A673 (cell line): ENCODE results near the gene ITGA11. TPM values are rescaled to one million over a fixed set of nuclear protein-coding genes. Genes with fewer than 3 reads are reported as not detected.

Experiments
- BruUV-seq: library from RNA; stranded (reverse); fragments of 400-500 nt; replicated peaks from 2 replicates; lab custom pipeline; 2021; lab: Mats Ljungman, UMichigan
- CTCF ChIA-PET: fragments of 300-600 bp; sonication (Branson Sonifier 250); formaldehyde crosslinking; loops from one replicate; lab custom pipeline; 2022; ENCODE audit warnings: antibody characterized with exemption; lab: Charles Lee
- POLR2A ChIA-PET: fragments of 300-600 bp; sonication (Branson Sonifier 250); formaldehyde crosslinking; loops from one replicate; lab custom pipeline; 2022; ENCODE audit warnings: antibody characterized with exemption; ENCODE audit not compliant: low non-redundant PET; lab: Charles Lee
- DNase-seq: peaks from one replicate; pipeline ENCODE4 v3.0.0-alpha.2; 2015; ENCODE audit warnings: low spot score
- H3K27ac ChIP-seq: fragments of 200-600 bp; sonication (generic); 2 replicates; pipeline ENCODE4 v1.5.1; 2016; ENCODE audit warnings: mixed run types, low read depth, mild to moderate bottlenecking, mixed read lengths, antibody characterized with exemption, low read length; ENCODE audit not compliant: poor library complexity, severe bottlenecking
- H3K27me3 ChIP-seq: fragments of 200-600 bp; sonication (generic); replicated peaks from 2 replicates; pipeline ENCODE4 v1.6.1; 2017; ENCODE audit warnings: mixed run types, low read depth, mild to moderate bottlenecking, mixed read lengths, antibody characterized with exemption, low read length; ENCODE audit not compliant: insufficient read depth, poor library complexity
- H3K36me3 ChIP-seq: fragments of 200-600 bp; sonication (generic); 2 replicates; pipeline ENCODE4 v1.6.1; 2016; ENCODE audit warnings: mixed run types, mild to moderate bottlenecking, mixed read lengths, antibody characterized with exemption, low read length; ENCODE audit not compliant: insufficient read depth, poor library complexity, severe bottlenecking
- H3K4me1 ChIP-seq: fragments of 200-600 bp; sonication (generic); 2 replicates; pipeline ENCODE4 v1.6.1; 2017; ENCODE audit warnings: mixed run types, mild to moderate bottlenecking, mixed read lengths, antibody characterized with exemption, low read length; ENCODE audit not compliant: insufficient read depth, poor library complexity, severe bottlenecking
- H3K4me3 ChIP-seq: fragments of 200-600 bp; sonication (generic); 2 replicates; pipeline ENCODE4 v1.5.1; 2016; ENCODE audit warnings: low read depth, mixed run types, mild to moderate bottlenecking, mixed read lengths, low read length; ENCODE audit not compliant: poor library complexity, severe bottlenecking
- H3K9me3 ChIP-seq: fragments of 200-600 bp; sonication (generic); 2 replicates; pipeline ENCODE4 v1.6.1; 2016; ENCODE audit warnings: mixed run types, low read depth, mild to moderate bottlenecking, mixed read lengths, antibody characterized with exemption, low read length; ENCODE audit not compliant: poor library complexity, severe bottlenecking
- EZH2 ChIP-seq: fragments of 200-600 bp; sonication (generic); IDR thresholded peaks from 2 replicates; pipeline ENCODE4 v1.6.1; 2017; ENCODE audit warnings: borderline replicate concordance, low read depth, mild to moderate bottlenecking, mixed read lengths, antibody characterized with exemption, low read length; ENCODE audit not compliant: poor library complexity, severe bottlenecking
- intact Hi-C: fragments of 100-400 bp; cut with micrococcal nuclease; formaldehyde crosslinking; loops from one replicate; pipeline ENCODE4 v1.10.0; 2022; ENCODE audit not compliant: unreplicated experiment
- total RNA-seq: library from RNA; stranded (reverse); gene quantifications from 2 replicates; pipeline ENCODE4 v1.2.3, GENCODE V29; 2021
- TF ChIP-seq, protein P1 (sequence below): fragments of 300-800, 200-600 bp; sonication (generic); conservative IDR thresholded peaks from 2 replicates; pipeline ENCODE4 v1.5.1; 2017; ENCODE audit warnings: low read depth, mild to moderate bottlenecking, antibody characterized with exemption, low read length, moderate library complexity, mixed read lengths

ITGA11 gene
- total RNA-seq, 1 experiment from 2014 or later: 0.45 TPM

- no TSS peak for BruUV-seq
- DNase-seq: no peak
- ChIA-PET CTCF (no interaction called here), POLR2A (no interaction called here)
- TF ChIP-seq, protein P1, sequence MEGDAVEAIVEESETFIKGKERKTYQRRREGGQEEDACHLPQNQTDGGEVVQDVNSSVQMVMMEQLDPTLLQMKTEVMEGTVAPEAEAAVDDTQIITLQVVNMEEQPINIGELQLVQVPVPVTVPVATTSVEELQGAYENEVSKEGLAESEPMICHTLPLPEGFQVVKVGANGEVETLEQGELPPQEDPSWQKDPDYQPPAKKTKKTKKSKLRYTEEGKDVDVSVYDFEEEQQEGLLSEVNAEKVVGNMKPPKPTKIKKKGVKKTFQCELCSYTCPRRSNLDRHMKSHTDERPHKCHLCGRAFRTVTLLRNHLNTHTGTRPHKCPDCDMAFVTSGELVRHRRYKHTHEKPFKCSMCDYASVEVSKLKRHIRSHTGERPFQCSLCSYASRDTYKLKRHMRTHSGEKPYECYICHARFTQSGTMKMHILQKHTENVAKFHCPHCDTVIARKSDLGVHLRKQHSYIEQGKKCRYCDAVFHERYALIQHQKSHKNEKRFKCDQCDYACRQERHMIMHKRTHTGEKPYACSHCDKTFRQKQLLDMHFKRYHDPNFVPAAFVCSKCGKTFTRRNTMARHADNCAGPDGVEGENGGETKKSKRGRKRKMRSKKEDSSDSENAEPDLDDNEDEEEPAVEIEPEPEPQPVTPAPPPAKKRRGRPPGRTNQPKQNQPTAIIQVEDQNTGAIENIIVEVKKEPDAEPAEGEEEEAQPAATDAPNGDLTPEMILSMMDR: no peak
- TF ChIP-seq EZH2: no peak
- no peaks in the 10 kb centered on the region for H3K27me3 ChIP-seq
- H3K9me3 ChIP-seq: no peaks in the 10 kb centered on the region
- intact Hi-C loops: no loop called here
- no peaks in the 10 kb centered on the region for H3K36me3 ChIP-seq
- H3K27ac ChIP-seq: no peak overlapping the region
- H3K4me1 ChIP-seq: no peaks in the 10 kb centered on the region
- no peak overlapping the region for H3K4me3 ChIP-seq
These were observed 14.9 kb downstream of the ITGA11 start for GRCh38 chr15:68417051-68417450.

DNA sequence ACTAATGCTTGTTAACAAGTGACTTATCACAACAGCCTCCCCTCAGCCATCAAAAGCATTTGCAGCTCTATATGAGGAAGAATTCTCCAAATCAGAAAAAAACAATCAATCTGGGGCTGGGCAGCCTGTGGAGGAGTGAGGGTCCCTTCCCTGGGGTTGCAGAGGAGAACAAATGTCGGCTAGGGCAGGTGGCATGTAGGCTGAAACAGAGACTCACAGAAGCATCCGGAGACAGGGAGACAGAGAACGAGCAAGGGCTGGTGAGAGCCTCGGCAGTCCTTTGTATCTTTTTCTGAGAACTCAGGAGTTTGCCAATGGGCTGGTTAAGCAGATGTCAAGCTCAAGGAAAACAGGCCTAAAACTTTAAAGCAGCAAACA, 15.8 kb downstream of the ITGA11 start:
- Histone ChIP-seq H3K4me1 (no peaks in the 10 kb centered on the region), H3K36me3 (no peaks in the 10 kb centered on the region), H3K4me3 (no peak overlapping the region), H3K27ac (no peak overlapping the region), H3K9me3 (no peaks in the 10 kb centered on the region), H3K27me3 (no peaks in the 10 kb centered on the region)
- no TSS peak for BruUV-seq
- TF ChIP-seq, protein P1: no peak
- TF ChIP-seq EZH2: no peak
- CTCF ChIA-PET: interaction anchor here (1.0 kb wide), 1 partner anchor 615 kb away, joined by 3 read pairs; no protein-coding TSS in a partner anchor
- intact Hi-C loops: no loop called here
- POLR2A ChIA-PET: no interaction called here
- no peak for DNase-seq

DNA sequence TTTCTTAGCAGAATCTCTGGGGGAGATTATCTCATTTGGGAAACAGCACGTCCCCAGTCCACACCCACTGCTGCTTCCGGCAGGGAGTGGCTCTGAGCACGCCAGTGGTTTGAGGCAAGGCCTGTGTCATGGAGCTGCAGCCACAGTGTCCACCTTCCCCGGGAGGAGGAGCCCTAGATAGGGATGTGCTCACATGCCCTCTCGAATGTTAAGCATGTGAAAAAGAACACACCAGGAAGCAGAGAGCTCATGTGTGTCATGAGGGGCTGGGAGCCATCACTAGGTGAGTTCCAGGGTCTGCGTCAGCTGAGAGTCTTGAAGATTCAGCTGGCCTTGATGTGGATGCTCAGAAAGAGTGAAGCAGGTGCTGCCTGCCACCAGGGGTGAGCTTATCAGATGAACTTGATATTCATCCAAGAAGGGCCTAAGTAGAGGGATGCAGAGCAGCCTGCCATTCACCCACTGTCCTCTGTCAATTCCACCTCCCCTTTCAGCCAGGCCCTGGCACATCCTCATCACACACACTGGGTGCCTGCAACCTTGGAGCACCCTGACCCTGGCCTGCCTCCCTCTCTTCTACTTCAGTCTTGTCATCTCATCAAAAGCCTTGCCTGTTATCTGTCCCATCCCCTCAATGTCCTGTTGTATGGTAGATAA, 16.3 kb downstream of the ITGA11 start:
- Histone ChIP-seq H3K36me3 (no peaks in the 10 kb centered on the region), H3K4me3 (no peak overlapping the region), H3K4me1 (no peaks in the 10 kb centered on the region), H3K27ac (no peak overlapping the region), H3K27me3 (no peaks in the 10 kb centered on the region), H3K9me3 (no peaks in the 10 kb centered on the region)
- POLR2A ChIA-PET: no interaction called here
- intact Hi-C loops: no loop called here
- CTCF ChIA-PET: interaction anchor here (1.0 kb wide), 1 partner anchor 616 kb away, joined by 3 read pairs; no protein-coding TSS in a partner anchor
- BruUV-seq: no TSS peak
- TF ChIP-seq, protein P1: no peak
- TF ChIP-seq EZH2: no peak
- DNase-seq: no peak
